NCI-H2081 treated with DMSO at 0.1 percent for 48 hours (cell line): Measurements from ENCODE around the gene RBPJ.

ENCODE experiments used
- DNase-seq: peaks from one replicate; lab custom pipeline; 2025; lab: John Stamatoyannopoulos, UW

The RBPJ gene

GRCh38 chr4:26420913-26421312 is 100.1 kb downstream of the RBPJ start:
- DNase-seq = peak; percentile 17

GRCh38 chr4:26424153-26424552 is 103.3 kb downstream of the RBPJ start:
- no peak for DNase-seq

- DNase-seq = no peak
These were observed 104.0 kb downstream of the RBPJ start for GRCh38 chr4:26424838-26425237.

GRCh38 chr4:26425953-26426352 is 105.1 kb downstream of the RBPJ start:
- no peak for DNase-seq

GRCh38 chr4:26426892-26427291 is 106.1 kb downstream of the RBPJ start:
- DNase-seq = no peak

- no peak for DNase-seq
These were observed 109.1 kb downstream of the RBPJ start for GRCh38 chr4:26429910-26430309.

- no peak for DNase-seq
These were observed 110.8 kb downstream of the RBPJ start for GRCh38 chr4:26431461-26432180.

GRCh38 chr4:26432419-26432818 is 111.6 kb downstream of the RBPJ start:
- no peak for DNase-seq

- no peak for DNase-seq
These were observed 112.7 kb downstream of the RBPJ start for GRCh38 chr4:26433556-26433955.

GRCh38 chr4:26434030-26434639 is 113.3 kb downstream of the RBPJ start:
- no peak for DNase-seq

- DNase-seq = no peak
These were observed 120.3 kb downstream of the RBPJ start for GRCh38 chr4:26441102-26441501.

GRCh38 chr4:26441771-26442170 is 121.0 kb downstream of the RBPJ start:
- no peak for DNase-seq

- DNase-seq = no peak
These were observed 126.6 kb downstream of the RBPJ start for GRCh38 chr4:26447378-26447777.

GRCh38 chr4:26450418-26450817 is 129.6 kb downstream of the RBPJ start:
- no peak for DNase-seq

- no peak for DNase-seq
These were observed 130.8 kb downstream of the RBPJ start for GRCh38 chr4:26451597-26451996.

GRCh38 chr4:26452565-26453531 is 132.0 kb downstream of the RBPJ start:
- peak; percentile 58 for DNase-seq

- DNase-seq = no peak
These were observed 134.1 kb downstream of the RBPJ start for GRCh38 chr4:26454961-26455360.

- no peak for DNase-seq
These were observed 134.8 kb downstream of the RBPJ start for GRCh38 chr4:26455571-26455970.

- DNase-seq = no peak
These were observed 136.6 kb downstream of the RBPJ start for GRCh38 chr4:26457412-26457811.

GRCh38 chr4:26458157-26458561 is 137.3 kb downstream of the RBPJ start:
- DNase-seq = no peak

- DNase-seq = peak; percentile 44
These were observed 138.4 kb downstream of the RBPJ start for GRCh38 chr4:26459054-26459755.
